Liver (tissue), 9 donors: ENCODE results near the gene GMDS. TPM values are rescaled to one million over a fixed set of nuclear protein-coding genes. Genes with fewer than 3 reads are reported as not detected.

ENCODE experiments used
- DNase-seq: peaks from one replicate; pipeline ENCODE4 v3.0.0-alpha.2; 2017; ENCODE audit warnings: low spot score
- H3K27ac ChIP-seq, 2 donors: one replicate each; pipeline ENCODE4 v1.7.0; 2013; ENCODE audit warnings: inconsistent platforms in 2 of 2, low read length in 2 of 2, control low read depth in 1 of 2, low read depth in 1 of 2, mild to moderate bottlenecking in 1 of 2
- H3K27me3 ChIP-seq, 4 donors: one replicate each; pipeline versions ENCODE4 v1.6.1 to v1.7.0; 2013; ENCODE audit warnings: low read length in 3 of 4, inconsistent platforms in 1 of 4, mild to moderate bottlenecking in 1 of 4, moderate library complexity in 1 of 4; ENCODE audit not compliant: control insufficient read depth in 4 of 4, insufficient read depth in 4 of 4
- H3K36me3 ChIP-seq, 4 donors: one replicate each; pipeline versions ENCODE4 v1.6.1 to v1.7.0; 2013; ENCODE audit warnings: low read length in 3 of 4, mild to moderate bottlenecking in 3 of 4, low read depth in 1 of 4, moderate library complexity in 1 of 4; ENCODE audit not compliant: control insufficient read depth in 4 of 4, insufficient read depth in 3 of 4
- H3K4me1 ChIP-seq, 4 donors: one replicate each; pipeline versions ENCODE4 v1.6.1 to v1.7.0; 2013; ENCODE audit warnings: low read length in 3 of 4, mild to moderate bottlenecking in 3 of 4, moderate library complexity in 1 of 4; ENCODE audit not compliant: control insufficient read depth in 4 of 4, insufficient read depth in 4 of 4
- H3K4me3 ChIP-seq, 3 donors: one replicate each; pipeline versions ENCODE4 v1.6.1 to v1.7.0; 2013; ENCODE audit warnings: low read length in 3 of 3, control low read depth in 1 of 3, low read depth in 1 of 3, mild to moderate bottlenecking in 1 of 3
- H3K9ac ChIP-seq, 2 donors: one replicate each; pipeline ENCODE4 v1.7.0; 2013; ENCODE audit warnings: low read length in 2 of 2, mild to moderate bottlenecking in 2 of 2, moderate library complexity in 2 of 2, control low read depth in 1 of 2, low read depth in 1 of 2
- H3K9me3 ChIP-seq, 4 donors: one replicate each; pipeline versions ENCODE4 v1.6.1 to v1.7.0; 2013; ENCODE audit warnings: low read length in 3 of 4; ENCODE audit not compliant: control insufficient read depth in 4 of 4
- EGR1 ChIP-seq, 2 donors: IDR thresholded peaks; 2 replicates each; pipeline ENCODE4 v1.6.1; 2016 to 2018; ENCODE audit warnings: antibody characterized with exemption in 2 of 2, low read depth in 2 of 2
- FOXA1 ChIP-seq: IDR thresholded peaks from 2 replicates; pipeline ENCODE4 v1.6.1; 2016; ENCODE audit warnings: antibody characterized with exemption
- FOXA2 ChIP-seq: IDR thresholded peaks from 2 replicates; pipeline ENCODE4 v1.6.1; 2016; ENCODE audit warnings: antibody characterized with exemption
- GABPA ChIP-seq, 2 donors: IDR thresholded peaks in 1 of 2; conservative IDR thresholded peaks in 1 of 2; 2 replicates each; pipeline ENCODE4 v1.6.1; 2016; ENCODE audit warnings: antibody characterized with exemption in 2 of 2, mild to moderate bottlenecking in 1 of 2, moderate library complexity in 1 of 2
- HNF4A ChIP-seq, 2 donors: conservative IDR thresholded peaks; 2 replicates each; pipeline ENCODE4 v1.6.1; 2016; ENCODE audit warnings: antibody characterized with exemption in 2 of 2, mild to moderate bottlenecking in 2 of 2
- HNF4G ChIP-seq: IDR thresholded peaks from 2 replicates; pipeline ENCODE4 v1.6.1; 2016; ENCODE audit warnings: antibody characterized with exemption
- JUND ChIP-seq, 2 donors: IDR thresholded peaks; 2 replicates each; pipeline ENCODE4 v1.6.1; 2016; ENCODE audit warnings: antibody characterized with exemption in 2 of 2
- NR2F2 ChIP-seq: IDR thresholded peaks from 2 replicates; pipeline ENCODE4 v1.6.1; 2016; ENCODE audit warnings: antibody characterized with exemption
- RAD21 ChIP-seq, 2 donors: IDR thresholded peaks; 2 replicates each; pipeline ENCODE4 v1.6.1; 2016; ENCODE audit warnings: antibody characterized with exemption in 2 of 2, mild to moderate bottlenecking in 2 of 2
- RXRA ChIP-seq, 2 donors: IDR thresholded peaks; 2 replicates each; pipeline ENCODE4 v1.6.1; 2017 to 2018; ENCODE audit warnings: antibody characterized with exemption in 2 of 2, mild to moderate bottlenecking in 1 of 2
- SP1 ChIP-seq: IDR thresholded peaks from 2 replicates; pipeline ENCODE4 v1.6.1; 2018; ENCODE audit warnings: antibody characterized with exemption, mild to moderate bottlenecking
- TAF1 ChIP-seq: conservative IDR thresholded peaks from 2 replicates; pipeline ENCODE4 v1.6.1; 2016; ENCODE audit warnings: antibody characterized with exemption, mild to moderate bottlenecking
- YY1 ChIP-seq: IDR thresholded peaks from 2 replicates; pipeline ENCODE4 v1.6.1; 2016; ENCODE audit warnings: antibody characterized with exemption, mild to moderate bottlenecking
- WGBS: extraction: QIAGEN DNeasy Blood & Tissue Kit; methylation state at CpG from one replicate; pipeline ENCODE4 v1.1.7; 2013; 5-methylcytosine and 5-hydroxymethylcytosine counted together
- polyA plus RNA-seq, 2 donors: library from polyadenylated mRNA; stranded (reverse) in 1 of 2; unstranded in 1 of 2; fragments of 200-250 nt in 1 of 2; fragments of >200 nt in 1 of 2; fragmentation: Nextera tagmentation in 1 of 2; extraction: Ambion mirVana in 1 of 2; gene quantifications; one replicate each; pipeline versions ENCODE4 v1.2.1 to v1.2.3, GENCODE V29; 2013 to 2015
- total RNA-seq, 2 donors: library from RNA; depleted of rRNA; stranded (reverse); fragments of >200 nt; gene quantifications; one replicate each; pipeline ENCODE4 v1.2.3, GENCODE V29; 2014
- TF ChIP-seq, protein P1 (sequence below): IDR thresholded peaks from 2 replicates; pipeline ENCODE4 v1.6.1; 2016; ENCODE audit warnings: antibody characterized with exemption, mild to moderate bottlenecking
- TF ChIP-seq, protein P2 (sequence below): fragments of 150-350 bp; IDR thresholded peaks from 2 replicates; pipeline ENCODE4 v1.5.1; 2017; ENCODE audit warnings: improper control_type of control experiment, low read depth, low read length; ENCODE audit not compliant: missing input control
- TF ChIP-seq, protein P3 (sequence below): IDR thresholded peaks from 2 replicates; pipeline ENCODE4 v1.6.1; 2016; ENCODE audit warnings: antibody characterized with exemption
- TF ChIP-seq, protein P4 (sequence below): IDR thresholded peaks from 2 replicates; pipeline ENCODE4 v1.6.1; 2016; ENCODE audit warnings: antibody characterized with exemption
- TF ChIP-seq, protein P5 (sequence below): IDR thresholded peaks from 2 replicates; pipeline ENCODE4 v1.6.1; 2016; ENCODE audit warnings: antibody characterized with exemption
- donor health status: healthy.
- donor health status: healthy.
- donor health status: healthy.
- donor health status: healthy.
- donor health status: healthy.

Gene GMDS
- total and polyA plus RNA-seq, 4 donors: 3.5 to 15.6 (median 13.0) TPM

DNA sequence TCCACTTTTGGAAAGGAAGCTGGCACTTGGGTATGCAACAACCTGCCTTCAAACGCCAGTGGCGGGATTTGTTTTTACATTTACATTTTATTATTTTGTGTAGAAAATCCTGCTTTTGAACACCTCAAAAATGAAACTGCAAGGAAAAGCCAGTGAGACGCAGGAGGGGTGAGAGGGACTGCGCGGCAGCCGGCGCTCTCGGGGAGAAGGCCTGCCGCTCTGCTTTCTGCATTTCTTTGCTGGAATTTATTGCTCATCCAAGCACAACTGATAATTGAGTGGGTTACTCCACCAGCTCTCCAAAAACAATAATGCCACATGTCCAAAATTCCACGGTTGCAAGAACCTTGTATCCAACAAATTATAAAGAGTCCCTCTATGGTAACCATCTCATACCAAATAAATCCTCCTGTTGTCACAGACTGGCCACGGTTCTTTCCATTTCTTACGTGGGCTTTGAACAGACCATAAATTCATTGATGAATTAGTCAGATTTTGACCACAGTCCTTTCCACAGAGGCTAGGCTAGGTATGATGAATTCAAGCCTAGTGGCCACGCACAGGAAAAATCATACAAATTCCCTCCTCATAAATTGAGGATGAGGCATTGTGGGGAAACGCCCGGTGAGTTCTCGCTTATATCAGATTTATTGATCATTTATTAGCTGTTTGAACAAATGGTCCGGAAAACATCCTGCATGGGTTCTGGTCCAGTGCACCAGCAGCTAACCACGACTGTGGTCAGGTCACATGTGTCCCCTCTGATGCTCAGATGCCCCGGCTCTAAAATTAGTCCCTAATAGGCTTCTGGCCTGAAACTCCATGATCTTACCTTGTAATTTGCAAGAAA lies 667.3 kb downstream of the GMDS start (continued):
- TF ChIP-seq, protein P1, sequence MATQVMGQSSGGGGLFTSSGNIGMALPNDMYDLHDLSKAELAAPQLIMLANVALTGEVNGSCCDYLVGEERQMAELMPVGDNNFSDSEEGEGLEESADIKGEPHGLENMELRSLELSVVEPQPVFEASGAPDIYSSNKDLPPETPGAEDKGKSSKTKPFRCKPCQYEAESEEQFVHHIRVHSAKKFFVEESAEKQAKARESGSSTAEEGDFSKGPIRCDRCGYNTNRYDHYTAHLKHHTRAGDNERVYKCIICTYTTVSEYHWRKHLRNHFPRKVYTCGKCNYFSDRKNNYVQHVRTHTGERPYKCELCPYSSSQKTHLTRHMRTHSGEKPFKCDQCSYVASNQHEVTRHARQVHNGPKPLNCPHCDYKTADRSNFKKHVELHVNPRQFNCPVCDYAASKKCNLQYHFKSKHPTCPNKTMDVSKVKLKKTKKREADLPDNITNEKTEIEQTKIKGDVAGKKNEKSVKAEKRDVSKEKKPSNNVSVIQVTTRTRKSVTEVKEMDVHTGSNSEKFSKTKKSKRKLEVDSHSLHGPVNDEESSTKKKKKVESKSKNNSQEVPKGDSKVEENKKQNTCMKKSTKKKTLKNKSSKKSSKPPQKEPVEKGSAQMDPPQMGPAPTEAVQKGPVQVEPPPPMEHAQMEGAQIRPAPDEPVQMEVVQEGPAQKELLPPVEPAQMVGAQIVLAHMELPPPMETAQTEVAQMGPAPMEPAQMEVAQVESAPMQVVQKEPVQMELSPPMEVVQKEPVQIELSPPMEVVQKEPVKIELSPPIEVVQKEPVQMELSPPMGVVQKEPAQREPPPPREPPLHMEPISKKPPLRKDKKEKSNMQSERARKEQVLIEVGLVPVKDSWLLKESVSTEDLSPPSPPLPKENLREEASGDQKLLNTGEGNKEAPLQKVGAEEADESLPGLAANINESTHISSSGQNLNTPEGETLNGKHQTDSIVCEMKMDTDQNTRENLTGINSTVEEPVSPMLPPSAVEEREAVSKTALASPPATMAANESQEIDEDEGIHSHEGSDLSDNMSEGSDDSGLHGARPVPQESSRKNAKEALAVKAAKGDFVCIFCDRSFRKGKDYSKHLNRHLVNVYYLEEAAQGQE: no peak
- no peak for TF ChIP-seq RAD21 (IDR thresholded peaks at IDR 0.05)
- no peak for TF ChIP-seq NR2F2

DNA sequence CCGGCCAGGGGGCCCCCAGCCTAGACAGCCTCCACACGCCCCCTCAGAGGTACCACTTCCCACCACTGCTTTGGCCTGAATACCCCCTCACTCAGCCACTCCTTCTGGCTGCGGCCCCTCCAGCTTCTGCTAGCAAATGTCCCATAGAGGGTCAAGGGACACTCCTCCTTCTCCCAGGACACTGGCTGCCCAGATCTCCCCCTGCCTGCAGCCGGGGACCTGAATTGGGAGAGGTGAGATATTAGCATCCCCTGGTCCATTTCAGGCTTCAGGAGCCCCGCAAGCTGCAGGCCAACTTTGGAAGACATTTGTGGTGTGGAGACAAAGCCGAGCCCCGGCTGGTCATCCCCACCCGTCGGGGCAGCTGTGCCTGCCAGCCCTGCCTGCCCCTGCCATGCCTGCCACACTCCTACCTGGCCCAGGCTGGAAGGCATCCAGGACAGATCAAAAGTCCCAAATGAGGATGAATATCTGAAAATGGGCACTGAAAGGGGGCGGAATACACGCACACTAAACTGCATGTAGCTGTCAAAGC lies 668.2 kb downstream of the GMDS start:
- TF ChIP-seq, protein P2, sequence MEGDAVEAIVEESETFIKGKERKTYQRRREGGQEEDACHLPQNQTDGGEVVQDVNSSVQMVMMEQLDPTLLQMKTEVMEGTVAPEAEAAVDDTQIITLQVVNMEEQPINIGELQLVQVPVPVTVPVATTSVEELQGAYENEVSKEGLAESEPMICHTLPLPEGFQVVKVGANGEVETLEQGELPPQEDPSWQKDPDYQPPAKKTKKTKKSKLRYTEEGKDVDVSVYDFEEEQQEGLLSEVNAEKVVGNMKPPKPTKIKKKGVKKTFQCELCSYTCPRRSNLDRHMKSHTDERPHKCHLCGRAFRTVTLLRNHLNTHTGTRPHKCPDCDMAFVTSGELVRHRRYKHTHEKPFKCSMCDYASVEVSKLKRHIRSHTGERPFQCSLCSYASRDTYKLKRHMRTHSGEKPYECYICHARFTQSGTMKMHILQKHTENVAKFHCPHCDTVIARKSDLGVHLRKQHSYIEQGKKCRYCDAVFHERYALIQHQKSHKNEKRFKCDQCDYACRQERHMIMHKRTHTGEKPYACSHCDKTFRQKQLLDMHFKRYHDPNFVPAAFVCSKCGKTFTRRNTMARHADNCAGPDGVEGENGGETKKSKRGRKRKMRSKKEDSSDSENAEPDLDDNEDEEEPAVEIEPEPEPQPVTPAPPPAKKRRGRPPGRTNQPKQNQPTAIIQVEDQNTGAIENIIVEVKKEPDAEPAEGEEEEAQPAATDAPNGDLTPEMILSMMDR: no peak
- TF ChIP-seq JUND (IDR thresholded peaks at IDR 0.05): no peak
- no peak for TF ChIP-seq EGR1 (IDR thresholded peaks at IDR 0.05; ENCODE audit: low read depth in 2 of 2)
- no peak for TF ChIP-seq FOXA1
- TF ChIP-seq RAD21 (IDR thresholded peaks at IDR 0.05): no peak
- TF ChIP-seq TAF1: no peak
- no peak for TF ChIP-seq SP1
- no peak for TF ChIP-seq NR2F2
- no peak for TF ChIP-seq YY1
- TF ChIP-seq HNF4A (conservative IDR thresholded peaks at IDR 0.05): no peak
- TF ChIP-seq, protein P3, sequence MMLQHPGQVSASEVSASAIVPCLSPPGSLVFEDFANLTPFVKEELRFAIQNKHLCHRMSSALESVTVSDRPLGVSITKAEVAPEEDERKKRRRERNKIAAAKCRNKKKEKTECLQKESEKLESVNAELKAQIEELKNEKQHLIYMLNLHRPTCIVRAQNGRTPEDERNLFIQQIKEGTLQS: no peak
- TF ChIP-seq, protein P4, sequence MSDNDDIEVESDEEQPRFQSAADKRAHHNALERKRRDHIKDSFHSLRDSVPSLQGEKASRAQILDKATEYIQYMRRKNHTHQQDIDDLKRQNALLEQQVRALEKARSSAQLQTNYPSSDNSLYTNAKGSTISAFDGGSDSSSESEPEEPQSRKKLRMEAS: no peak
- no peak for TF ChIP-seq HNF4G
- TF ChIP-seq GABPA (IDR thresholded peaks at IDR 0.05 in 1 of 2, conservative IDR thresholded peaks at IDR 0.05 in 1 of 2): no peak
- TF ChIP-seq, protein P5, sequence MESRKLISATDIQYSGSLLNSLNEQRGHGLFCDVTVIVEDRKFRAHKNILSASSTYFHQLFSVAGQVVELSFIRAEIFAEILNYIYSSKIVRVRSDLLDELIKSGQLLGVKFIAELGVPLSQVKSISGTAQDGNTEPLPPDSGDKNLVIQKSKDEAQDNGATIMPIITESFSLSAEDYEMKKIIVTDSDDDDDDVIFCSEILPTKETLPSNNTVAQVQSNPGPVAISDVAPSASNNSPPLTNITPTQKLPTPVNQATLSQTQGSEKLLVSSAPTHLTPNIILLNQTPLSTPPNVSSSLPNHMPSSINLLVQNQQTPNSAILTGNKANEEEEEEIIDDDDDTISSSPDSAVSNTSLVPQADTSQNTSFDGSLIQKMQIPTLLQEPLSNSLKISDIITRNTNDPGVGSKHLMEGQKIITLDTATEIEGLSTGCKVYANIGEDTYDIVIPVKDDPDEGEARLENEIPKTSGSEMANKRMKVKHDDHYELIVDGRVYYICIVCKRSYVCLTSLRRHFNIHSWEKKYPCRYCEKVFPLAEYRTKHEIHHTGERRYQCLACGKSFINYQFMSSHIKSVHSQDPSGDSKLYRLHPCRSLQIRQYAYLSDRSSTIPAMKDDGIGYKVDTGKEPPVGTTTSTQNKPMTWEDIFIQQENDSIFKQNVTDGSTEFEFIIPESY: no peak
- TF ChIP-seq, protein P1: no peak
- TF ChIP-seq RXRA (IDR thresholded peaks at IDR 0.05): no peak
- no peak for TF ChIP-seq FOXA2
- 89% methylated on average over 11 of the region's 11 CpGs for WGBS
- H3K4me3 ChIP-seq: no peak overlapping the region
- DNase-seq: no peak
- no peak overlapping the region for H3K27ac ChIP-seq
- H3K9me3 ChIP-seq: no peaks in the 10 kb centered on the region
- H3K9ac ChIP-seq: no peak overlapping the region
- H3K36me3 ChIP-seq: no peaks in the 10 kb centered on the region
- no peaks in the 10 kb centered on the region for H3K27me3 ChIP-seq
- no peaks in the 10 kb centered on the region for H3K4me1 ChIP-seq
